ENCODE data around the gene OSTC. TPM values are rescaled to one million over a fixed set of nuclear protein-coding genes. Genes with fewer than 3 reads are reported as not detected.
A peak's percentile ranks its signal among the peaks of the same experiment; 100 is the strongest.

OSTC gene
- total RNA-seq, 4 donors from 2014 or later, result 82.9 to 1,618 (median 118) TPM

DNA sequence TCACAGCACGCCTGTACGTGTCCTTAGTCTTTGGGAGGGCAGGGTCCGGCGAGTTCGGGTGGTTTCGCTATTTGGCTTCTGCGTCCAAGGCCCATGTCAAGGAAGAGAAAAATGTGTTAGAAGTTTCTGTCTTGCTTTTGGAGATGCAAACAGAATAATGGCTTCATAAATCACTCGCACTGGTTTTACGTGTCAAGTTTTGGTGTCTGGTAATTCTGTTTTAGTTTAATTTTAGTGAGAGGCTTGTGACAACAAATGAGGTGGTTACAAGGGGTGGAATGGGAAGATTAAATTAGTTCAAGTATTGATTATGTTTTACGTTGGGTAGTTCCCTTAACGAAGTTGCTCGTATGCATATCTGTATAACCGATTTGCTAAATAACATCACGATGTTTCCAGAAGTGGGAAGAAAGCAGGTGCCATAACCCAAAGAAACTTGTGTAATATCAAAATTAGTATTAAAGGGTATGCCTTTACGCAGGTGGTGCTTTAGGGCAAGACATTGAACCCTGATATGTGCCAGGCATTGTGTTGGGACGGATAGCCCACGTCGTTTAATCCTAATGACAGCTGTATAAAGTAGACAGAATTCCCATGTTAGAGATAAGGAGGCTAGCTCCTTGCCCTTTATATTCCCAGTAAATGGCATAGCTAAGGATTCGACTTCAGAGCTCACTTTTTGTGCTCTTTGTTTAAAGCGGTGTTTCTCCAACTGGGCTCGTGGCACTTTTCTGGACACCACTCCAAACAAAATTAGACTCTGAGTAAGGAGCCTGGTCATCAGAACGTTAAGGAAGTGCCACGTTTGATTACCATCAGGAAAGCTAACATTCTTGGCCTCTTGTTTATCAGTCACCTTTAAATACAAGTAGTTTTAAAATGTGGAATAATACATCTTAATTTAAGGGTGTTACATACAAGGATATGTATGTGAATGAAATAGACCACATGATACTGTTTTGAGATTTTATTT, 29.2 kb upstream of the OSTC start:
- Histone ChIP-seq H3K27ac (peak overlapping the region; percentile 81 to 85 (median 84)), H3K4me1 (peaks cover 7% of the 10 kb centered on the region in 2 donors), H3K9me3 (no peaks in the 10 kb centered on the region), H3K27me3 (no peaks in the 10 kb centered on the region), H3K4me3 (replicated peaks in 1 of 3) (peak overlapping the region; percentile 11 to 77 (median 76)), H3K36me3 (peaks cover 39 to 42% of the 10 kb centered on the region in 2 donors)
- DNase-seq, result no peak
- TF ChIP-seq POLR2A (IDR thresholded peaks at IDR 0.05), result no peak
- TF ChIP-seq, protein P1, sequence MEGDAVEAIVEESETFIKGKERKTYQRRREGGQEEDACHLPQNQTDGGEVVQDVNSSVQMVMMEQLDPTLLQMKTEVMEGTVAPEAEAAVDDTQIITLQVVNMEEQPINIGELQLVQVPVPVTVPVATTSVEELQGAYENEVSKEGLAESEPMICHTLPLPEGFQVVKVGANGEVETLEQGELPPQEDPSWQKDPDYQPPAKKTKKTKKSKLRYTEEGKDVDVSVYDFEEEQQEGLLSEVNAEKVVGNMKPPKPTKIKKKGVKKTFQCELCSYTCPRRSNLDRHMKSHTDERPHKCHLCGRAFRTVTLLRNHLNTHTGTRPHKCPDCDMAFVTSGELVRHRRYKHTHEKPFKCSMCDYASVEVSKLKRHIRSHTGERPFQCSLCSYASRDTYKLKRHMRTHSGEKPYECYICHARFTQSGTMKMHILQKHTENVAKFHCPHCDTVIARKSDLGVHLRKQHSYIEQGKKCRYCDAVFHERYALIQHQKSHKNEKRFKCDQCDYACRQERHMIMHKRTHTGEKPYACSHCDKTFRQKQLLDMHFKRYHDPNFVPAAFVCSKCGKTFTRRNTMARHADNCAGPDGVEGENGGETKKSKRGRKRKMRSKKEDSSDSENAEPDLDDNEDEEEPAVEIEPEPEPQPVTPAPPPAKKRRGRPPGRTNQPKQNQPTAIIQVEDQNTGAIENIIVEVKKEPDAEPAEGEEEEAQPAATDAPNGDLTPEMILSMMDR (IDR thresholded peaks at IDR 0.05), result no peak
- WGBS, 2 donors, result 12 to 14% methylated on average over 23 of the region's 23 CpGs
- intact Hi-C loops (cut with DNase I), result no loop called here

DNA sequence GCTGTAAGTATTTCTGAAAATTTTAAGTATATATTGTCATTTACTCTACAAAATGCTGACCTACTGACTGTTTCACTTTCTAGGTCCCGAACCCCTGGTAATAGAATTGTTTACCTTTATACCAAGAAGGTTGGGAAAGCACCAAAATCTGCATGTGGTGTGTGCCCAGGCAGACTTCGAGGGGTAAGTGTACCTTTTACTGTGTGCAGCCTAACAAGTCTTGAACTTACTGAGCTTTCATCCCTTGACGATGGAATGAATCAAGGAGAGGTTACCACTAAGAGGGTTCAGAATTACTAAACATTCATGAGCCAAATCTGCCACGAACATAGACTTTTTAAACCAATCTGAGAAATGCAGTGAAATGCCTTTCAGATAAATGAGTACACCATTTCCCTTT, 28.4 kb upstream of the OSTC start:
- Histone ChIP-seq H3K4me3 (replicated peaks in 1 of 3) (no peak overlapping the region), H3K36me3 (peaks cover 47 to 50% of the 10 kb centered on the region in 2 donors), H3K27ac (no peak overlapping the region), H3K9me3 (no peaks in the 10 kb centered on the region), H3K4me1 (peaks cover 7% of the 10 kb centered on the region in 2 donors), H3K27me3 (no peaks in the 10 kb centered on the region)
- TF ChIP-seq POLR2A (IDR thresholded peaks at IDR 0.05), result no peak
- TF ChIP-seq, protein P1 (IDR thresholded peaks at IDR 0.05), result no peak
- DNase-seq, result no peak
- intact Hi-C loops (cut with DNase I), result no loop called here
- 90 to 92% methylated on average over 4 of the region's 4 CpGs for WGBS, 2 donors

DNA sequence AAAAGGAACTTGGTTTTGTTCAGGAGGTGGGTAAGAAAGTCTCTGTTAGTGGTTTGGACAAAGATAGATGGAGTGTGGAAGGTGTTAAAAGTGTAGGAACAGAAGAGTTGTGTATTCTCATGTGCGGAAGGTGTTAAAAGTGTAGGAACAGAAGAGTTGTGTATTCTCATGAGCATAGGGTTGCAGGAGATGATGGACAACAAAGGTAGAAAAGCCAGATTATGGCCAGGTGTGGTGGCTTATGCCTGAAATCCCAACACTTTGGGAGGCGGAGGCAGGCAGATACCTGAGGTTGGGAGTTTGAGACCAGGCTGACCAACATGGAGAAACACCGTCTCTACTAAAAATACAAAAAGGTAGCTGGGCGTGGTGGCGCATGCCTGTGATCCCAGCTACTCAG, 27.6 kb upstream of the OSTC start:
- no peak overlapping the region for H3K27ac ChIP-seq
- H3K9me3 ChIP-seq, result no peaks in the 10 kb centered on the region
- peaks cover 7% of the 10 kb centered on the region in 2 donors for H3K4me1 ChIP-seq
- peaks cover 54 to 58% of the 10 kb centered on the region in 2 donors for H3K36me3 ChIP-seq
- WGBS, 2 donors, result 95 to 99% methylated on average over 5 of the region's 5 CpGs
- intact Hi-C loops (cut with DNase I), result no loop called here
- TF ChIP-seq, protein P1 (IDR thresholded peaks at IDR 0.05), result no peak
- no peak for TF ChIP-seq POLR2A (IDR thresholded peaks at IDR 0.05)
- H3K4me3 ChIP-seq (replicated peaks in 1 of 3), result no peak overlapping the region
- H3K27me3 ChIP-seq, result no peaks in the 10 kb centered on the region
- no peak for DNase-seq

DNA sequence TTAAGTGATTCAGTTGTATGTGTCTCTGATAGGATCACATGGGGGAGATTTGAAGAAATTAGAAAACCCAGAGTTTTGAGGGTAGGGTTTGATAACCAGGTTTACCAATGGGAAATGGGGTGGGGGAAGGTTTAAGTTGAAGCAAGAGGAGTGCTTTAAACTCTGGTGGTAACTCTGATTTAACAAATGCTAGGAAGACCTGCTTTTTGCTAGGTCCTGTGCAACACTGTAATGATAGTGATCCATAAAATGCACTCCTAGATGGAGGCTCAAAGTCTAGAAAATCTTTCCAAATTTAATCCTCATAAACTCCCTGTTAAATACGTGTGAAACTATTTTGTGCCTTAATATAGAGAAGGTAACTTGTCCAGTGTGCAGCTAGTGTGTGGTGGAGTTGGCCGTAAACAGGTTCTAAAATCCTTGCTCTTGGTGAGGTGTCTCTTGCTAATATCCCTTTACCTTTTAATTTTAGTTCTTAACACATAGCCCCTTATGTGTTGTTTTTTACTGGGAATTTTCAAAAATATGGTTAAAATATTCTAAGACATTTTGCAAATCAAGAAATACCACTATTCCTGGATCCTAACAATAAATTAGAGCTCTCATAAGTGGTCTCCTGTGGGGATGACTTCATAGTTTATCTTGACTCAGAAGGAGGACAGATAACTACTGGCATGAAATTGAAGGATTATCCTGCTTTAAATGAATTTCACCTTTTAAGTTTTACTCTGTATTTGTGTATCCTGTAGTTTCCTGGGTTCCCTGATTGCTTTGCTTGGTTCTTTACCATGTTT, 25.9 kb upstream of the OSTC start:
- no peak for TF ChIP-seq POLR2A (IDR thresholded peaks at IDR 0.05)
- TF ChIP-seq, protein P1 (IDR thresholded peaks at IDR 0.05), result no peak
- no peaks in the 10 kb centered on the region for H3K9me3 ChIP-seq
- H3K27me3 ChIP-seq, result no peaks in the 10 kb centered on the region
- H3K4me1 ChIP-seq, result peaks cover 7% of the 10 kb centered on the region in 2 donors
- 79 to 83% methylated on average over 2 of the region's 2 CpGs for WGBS, 2 donors
- intact Hi-C loops (cut with DNase I), result no loop called here
- no peak overlapping the region for H3K27ac ChIP-seq
- H3K36me3 ChIP-seq, result peaks cover 61 to 67% of the 10 kb centered on the region in 2 donors
- H3K4me3 ChIP-seq (replicated peaks in 1 of 3), result no peak overlapping the region
- no peak for DNase-seq
